ENCODE measurements around the gene TMEM141.

- no peak for TF ChIP-seq POLR2AphosphoS5 (IDR thresholded peaks at IDR 0.05)
- TF ChIP-seq MXI1 (conservative IDR thresholded peaks at IDR 0.05; ENCODE audit: poor library complexity, severe bottlenecking) = no peak
- TF ChIP-seq, protein P1, sequence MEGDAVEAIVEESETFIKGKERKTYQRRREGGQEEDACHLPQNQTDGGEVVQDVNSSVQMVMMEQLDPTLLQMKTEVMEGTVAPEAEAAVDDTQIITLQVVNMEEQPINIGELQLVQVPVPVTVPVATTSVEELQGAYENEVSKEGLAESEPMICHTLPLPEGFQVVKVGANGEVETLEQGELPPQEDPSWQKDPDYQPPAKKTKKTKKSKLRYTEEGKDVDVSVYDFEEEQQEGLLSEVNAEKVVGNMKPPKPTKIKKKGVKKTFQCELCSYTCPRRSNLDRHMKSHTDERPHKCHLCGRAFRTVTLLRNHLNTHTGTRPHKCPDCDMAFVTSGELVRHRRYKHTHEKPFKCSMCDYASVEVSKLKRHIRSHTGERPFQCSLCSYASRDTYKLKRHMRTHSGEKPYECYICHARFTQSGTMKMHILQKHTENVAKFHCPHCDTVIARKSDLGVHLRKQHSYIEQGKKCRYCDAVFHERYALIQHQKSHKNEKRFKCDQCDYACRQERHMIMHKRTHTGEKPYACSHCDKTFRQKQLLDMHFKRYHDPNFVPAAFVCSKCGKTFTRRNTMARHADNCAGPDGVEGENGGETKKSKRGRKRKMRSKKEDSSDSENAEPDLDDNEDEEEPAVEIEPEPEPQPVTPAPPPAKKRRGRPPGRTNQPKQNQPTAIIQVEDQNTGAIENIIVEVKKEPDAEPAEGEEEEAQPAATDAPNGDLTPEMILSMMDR (IDR thresholded peaks at IDR 0.05; ENCODE audit: poor library complexity, severe bottlenecking) = no peak
- TF ChIP-seq SMC3 (conservative IDR thresholded peaks at IDR 0.05; ENCODE audit: poor library complexity) = no peak
- no peak for TF ChIP-seq EP300 (conservative IDR thresholded peaks at IDR 0.05; ENCODE audit: poor library complexity, severe bottlenecking)
- TF ChIP-seq EZH2 (IDR thresholded peaks at IDR 0.05; ENCODE audit: borderline replicate concordance, insufficient read depth, low read length, poor library complexity, severe bottlenecking) = no peak
- no peak for TF ChIP-seq RAD21 (conservative IDR thresholded peaks at IDR 0.05)
- TF ChIP-seq TAF1 (IDR thresholded peaks at IDR 0.05; ENCODE audit: low read depth) = no peak
- no peak for TF ChIP-seq REST (IDR thresholded peaks at IDR 0.05; ENCODE audit: borderline replicate concordance)
Measured at GRCh38 chr9:136814725-136815421, 23.7 kb downstream of the TMEM141 start.
